Stimulated activated CD4-positive, alpha-beta T cell treated with anti-CD3 and anti-CD28 coated beads, Interleukin-4, amount 100 ng/mL, for 1 hour (primary cell): ENCODE results near the gene HMCES.

Experiments
- DNase-seq: peaks from one replicate; pipeline ENCODE4 v3.0.0-alpha.2; 2020

The HMCES gene

GRCh38 chr3:129278439-129278965, at the start of gene HMCES:
Gene HMCES (plus strand): TSS chr3:129278870. CDS start chr3:129279733, 863 bp downstream.
- DNase-seq, result peak; percentile 94

GRCh38 chr3:129228891-129229585, 49.6 kb upstream of the HMCES start:
- DNase-seq, result no peak

DNA sequence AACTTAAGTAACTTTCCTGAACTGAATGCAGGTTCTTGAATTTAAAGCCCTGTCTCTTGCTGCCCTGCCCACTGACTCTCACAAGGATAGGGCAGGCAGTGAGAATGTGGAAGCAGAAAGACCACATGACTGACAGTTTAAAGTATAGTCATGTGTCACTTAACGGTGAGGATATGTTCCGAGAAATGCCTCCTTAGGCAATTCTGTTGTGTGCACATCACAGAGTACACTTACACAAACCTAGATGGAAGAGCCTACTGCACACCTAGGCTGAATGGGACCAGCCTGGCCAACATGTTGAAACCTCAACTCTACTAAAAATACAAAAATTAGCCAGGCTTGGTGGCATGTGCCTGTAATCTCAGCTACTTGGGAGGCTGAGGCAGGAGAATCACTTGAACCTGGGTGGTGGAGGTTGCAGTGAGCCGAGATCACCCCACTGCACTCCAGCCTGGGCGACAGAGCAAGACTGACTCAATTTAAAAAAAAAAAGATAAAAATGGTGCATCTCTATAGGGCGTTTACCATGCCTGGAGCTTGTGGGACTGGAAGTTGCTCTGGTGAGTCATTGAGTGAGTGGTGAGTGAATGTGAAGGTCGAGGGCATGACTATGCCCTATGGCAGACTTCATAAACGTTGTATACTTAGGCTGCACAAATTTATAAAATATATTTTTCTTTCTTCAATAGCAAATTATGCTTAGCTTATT, 48.2 kb upstream of the HMCES start:
- DNase-seq, result no peak

GRCh38 chr3:129231331-129232119, 47.1 kb upstream of the HMCES start:
- no peak for DNase-seq

- DNase-seq, result no peak
Observed at GRCh38 chr3:129233538-129233937, 45.1 kb upstream of the HMCES start.

DNA sequence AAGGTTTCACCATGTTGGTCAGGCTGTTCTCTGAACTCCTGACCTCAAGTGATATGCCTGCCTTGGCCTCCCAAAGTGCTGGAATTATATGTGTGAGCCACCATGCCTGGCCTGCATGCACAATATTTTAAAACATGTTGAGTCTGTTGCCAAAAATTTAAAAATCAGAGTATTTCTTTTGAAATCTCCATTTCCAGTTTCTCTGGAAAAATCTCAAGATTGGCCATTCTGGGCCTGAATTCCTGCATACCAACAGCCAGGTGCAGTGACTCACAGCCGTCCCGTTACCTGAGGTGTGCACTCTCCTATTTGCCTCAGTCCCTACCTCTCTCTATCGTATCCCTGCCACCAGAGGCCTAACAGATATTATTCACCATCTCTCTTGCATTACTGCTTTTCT, 44.2 kb upstream of the HMCES start:
- DNase-seq, result no peak

GRCh38 chr3:129235344-129235917, 43.2 kb upstream of the HMCES start:
- no peak for DNase-seq

DNA sequence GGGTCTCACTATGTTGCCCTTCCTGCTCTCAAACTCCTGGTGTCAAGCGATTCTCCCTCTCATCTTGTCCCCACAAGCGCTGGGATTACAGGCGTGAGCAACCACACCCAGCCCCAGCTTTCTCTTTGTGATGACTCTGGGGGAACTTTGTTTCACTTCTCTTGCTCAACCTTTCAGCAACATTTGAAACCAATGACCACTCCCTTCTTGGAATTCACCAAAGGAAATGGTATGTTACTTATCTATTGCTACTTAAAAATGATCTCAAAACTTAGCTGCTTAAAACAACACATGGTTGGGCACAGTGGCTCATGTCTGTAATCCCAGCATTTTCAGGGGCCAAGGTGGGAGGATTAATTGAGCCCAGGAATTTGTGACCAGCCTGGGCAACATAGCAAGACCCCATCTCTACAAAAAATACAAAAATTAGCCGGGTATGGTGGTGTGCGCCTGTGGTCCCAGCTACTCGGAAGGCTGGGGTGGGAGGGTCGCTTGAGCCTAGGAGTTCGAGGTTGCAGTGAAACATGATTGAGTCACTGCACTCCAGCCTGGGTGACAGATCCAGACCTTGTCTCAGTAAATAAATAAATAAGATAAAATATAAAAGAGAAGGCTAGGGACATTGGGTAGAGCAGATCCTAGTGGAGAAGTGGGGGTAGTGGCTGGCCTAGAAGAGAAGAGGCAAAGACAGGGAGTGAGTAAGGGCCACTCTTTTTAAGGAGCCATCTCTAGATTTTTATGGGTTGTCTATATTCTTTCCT, 39.5 kb upstream of the HMCES start:
- DNase-seq, result no peak

GRCh38 chr3:129239991-129240390, 38.7 kb upstream of the HMCES start:
- DNase-seq, result no peak

DNA sequence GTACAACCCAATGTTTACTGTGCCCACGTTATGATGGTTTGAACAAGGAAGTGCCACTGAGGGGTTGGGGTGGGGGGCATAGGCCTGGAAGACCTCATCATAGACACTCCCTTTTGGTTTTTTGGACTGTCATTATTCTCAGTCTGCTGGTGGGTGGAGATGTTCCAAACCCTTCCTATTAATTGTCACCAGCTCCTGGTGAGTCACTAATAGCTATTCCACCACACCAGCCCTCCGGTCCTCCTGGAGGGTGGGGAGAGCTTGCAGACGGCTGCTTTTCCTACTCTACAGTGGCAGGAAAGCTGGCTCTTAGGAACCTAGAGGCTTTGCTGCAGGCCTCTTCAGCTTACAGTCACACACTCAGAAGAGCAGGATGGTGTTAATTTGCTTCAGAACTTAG, 38.2 kb upstream of the HMCES start:
- no peak for DNase-seq

DNA sequence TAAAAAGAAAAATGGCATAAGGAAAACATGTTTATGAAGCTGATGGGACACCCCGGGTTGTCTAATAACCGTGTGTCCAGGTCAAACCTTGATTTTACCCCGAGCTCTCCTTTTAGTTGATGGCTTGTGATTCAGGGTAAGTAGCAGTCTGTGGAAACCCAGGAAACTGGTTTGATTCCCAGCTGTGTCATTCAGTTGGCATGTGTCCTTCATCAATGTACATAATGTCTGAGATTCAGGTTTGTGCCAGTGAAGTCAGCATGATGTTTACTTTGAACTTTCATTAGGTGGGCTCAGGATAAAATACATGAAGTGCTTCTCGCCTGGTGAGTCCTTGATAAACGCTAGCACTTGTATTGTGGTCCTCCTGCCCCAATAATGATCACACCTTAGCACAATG, 33.5 kb upstream of the HMCES start:
- no peak for DNase-seq

DNA sequence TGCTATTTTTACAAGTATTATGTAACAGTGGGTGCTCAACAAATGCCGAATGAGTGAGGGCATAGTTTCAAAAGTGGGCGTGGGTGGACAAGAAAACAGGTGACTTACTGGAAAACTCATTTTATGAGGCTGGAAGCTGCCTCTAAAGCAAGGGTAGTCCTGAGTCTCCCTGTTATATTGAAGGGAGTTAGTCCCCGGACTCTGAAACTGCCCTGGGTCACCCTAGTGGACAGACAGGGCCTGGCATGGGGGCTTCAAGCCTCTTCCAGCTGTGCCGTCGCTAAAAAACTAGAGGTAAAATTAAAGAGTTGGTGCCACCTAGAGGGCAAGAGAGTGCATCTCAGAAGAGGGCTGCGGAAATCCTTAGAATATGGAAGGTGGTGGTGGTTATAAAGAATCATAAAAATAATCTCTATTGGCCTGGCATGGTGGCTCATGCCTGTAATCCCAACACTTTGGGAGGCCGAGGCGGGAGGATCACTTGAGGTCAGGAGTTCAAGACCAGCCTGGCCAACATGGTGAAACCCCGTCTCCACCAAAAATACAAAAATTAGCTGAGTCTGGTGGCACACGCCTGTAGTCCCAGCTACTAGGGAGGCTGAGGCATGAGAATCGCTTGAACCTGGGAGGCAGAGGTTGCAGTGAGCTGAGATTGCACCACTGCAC, 32.9 kb upstream of the HMCES start:
- peak; percentile 60 for DNase-seq

DNA sequence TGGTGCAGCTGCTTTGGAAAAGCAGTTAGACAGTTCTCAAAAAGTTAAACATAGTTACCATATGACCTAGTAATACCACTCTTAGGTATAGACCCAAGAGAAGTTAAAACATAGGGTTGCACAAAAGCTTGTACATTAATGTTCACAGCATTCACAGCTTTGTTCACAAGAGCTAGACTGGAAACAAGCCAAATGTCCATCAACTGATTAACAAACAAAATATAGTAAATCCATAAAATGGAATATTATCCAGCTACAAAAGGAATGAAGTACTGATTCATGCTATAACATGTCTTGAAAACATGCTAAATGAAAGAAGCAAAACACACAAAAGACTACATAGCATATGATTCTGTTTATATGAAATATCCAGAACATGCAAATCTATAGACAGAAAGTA, 32.0 kb upstream of the HMCES start:
- DNase-seq, result no peak

- DNase-seq, result no peak
Observed at GRCh38 chr3:129248286-129248979, 30.2 kb upstream of the HMCES start.

- DNase-seq, result peak; percentile 84
Observed at GRCh38 chr3:129249284-129250065, 29.2 kb upstream of the HMCES start, which contains the start of gene COPG1. Gene COPG1 (plus strand): TSS chr3:129249606. CDS start chr3:129249710, 104 bp downstream.

DNA sequence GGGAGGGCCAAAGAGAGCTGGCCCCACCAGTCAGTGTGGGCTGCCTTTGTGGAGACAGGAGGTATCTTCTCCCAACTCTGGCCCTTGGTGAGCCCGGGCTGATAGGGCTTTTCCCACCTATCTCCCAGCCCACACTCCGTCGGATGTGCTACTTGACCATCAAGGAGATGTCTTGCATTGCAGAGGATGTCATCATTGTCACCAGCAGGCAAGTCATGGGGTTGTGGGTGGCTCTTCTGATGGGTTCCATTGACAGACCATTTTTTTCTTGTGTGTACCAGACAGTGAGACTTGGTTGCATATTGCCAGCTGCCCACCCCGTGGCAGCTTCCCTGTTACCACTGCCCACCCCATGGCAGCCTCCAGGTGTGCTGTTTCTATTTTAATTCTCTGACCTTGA, 25.9 kb upstream of the HMCES start:
- no peak for DNase-seq

DNA sequence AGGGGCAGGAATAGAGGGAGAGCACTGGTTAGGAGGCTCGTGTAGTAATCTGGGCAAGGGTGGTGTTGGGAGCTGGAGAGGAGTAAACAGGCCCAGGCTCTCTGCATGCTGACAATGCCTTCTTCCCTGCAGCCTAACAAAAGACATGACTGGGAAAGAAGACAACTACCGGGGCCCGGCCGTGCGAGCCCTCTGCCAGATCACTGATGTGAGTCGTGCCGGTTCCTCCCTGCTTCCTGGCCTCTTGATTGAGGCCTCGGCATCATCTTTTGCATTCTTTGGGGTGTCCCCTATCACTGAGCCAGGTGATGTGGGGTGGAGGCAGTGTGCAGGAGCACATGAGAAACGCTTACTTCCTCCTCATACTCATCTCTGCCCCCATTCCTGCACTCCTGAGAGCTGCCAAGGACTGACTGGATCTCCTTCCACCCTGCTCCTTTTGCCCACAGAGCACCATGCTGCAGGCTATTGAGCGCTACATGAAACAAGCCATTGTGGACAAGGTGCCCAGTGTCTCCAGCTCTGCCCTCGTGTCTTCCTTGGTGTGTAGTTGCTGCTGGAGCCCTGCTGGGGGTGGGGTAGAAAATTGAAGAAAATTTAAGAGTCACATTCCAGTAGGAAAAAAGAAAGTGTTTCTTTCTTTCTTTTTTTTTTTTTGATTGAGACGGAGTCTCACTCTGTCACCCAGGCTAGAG, 24.0 kb upstream of the HMCES start:
- DNase-seq, result no peak

- no peak for DNase-seq
Observed at GRCh38 chr3:129256270-129256669, 22.4 kb upstream of the HMCES start.

DNA sequence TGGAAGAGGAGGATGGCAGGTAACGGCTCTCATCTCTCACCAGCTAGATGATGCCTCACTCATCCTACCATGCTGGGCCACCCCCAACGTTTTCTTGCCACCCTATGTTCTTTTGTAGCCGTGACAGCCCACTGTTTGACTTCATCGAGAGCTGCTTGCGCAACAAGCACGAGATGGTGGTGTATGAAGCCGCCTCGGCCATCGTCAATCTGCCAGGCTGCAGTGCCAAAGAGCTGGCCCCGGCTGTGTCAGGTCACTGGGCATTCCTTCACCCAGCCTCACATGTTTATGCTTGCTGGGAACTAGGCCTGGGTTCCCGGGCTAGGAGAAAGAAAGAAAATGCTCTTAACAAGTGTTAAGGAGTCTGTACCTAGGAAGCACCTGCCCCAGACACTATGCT, 21.1 kb upstream of the HMCES start:
- DNase-seq, result no peak
